HepG2 (cell line): ENCODE results near the gene PDXDC1.
"Not testable (repeated sequence)": the region's sequence is repeated elsewhere in the genome, so short reads cannot be mapped to it uniquely, and the experiment has no call there.

Source experiments
- ATF3 ChIP-seq: sonication (generic); formaldehyde crosslinking; IDR thresholded peaks from 2 replicates; pipeline ENCODE4 v1.4.0; 2020; ENCODE audit warnings: missing genetic modification reagents
- MLLT10 ChIP-seq: sonication (generic); formaldehyde crosslinking; IDR thresholded peaks from 2 replicates; pipeline ENCODE4 v1.4.0; 2020; ENCODE audit warnings: missing genetic modification reagents
- NR3C1 ChIP-seq: sonication (generic); formaldehyde crosslinking; IDR thresholded peaks from 2 replicates; pipeline ENCODE4 v1.4.0; 2020; ENCODE audit warnings: missing genetic modification reagents
- POLR2A ChIP-seq, 2 experiments: IDR thresholded peaks; 2 replicates each; pipeline ENCODE4 v1.6.1; 2011; ENCODE audit warnings: low read depth in 2 of 2, low read length in 2 of 2, mild to moderate bottlenecking in 1 of 2, moderate library complexity in 1 of 2; ENCODE audit not compliant: insufficient read depth in 1 of 2
- ZBTB40 ChIP-seq, 2 experiments: fragments of 450-650 bp in 1 of 2; sonication (generic) in 1 of 2; formaldehyde crosslinking in 1 of 2; IDR thresholded peaks; 2 replicates each; pipeline versions ENCODE4 v1.6.1 to v1.8.0; 2016 to 2022; ENCODE audit warnings: antibody characterized with exemption in 1 of 2, mild to moderate bottlenecking in 1 of 2, missing genetic modification reagents in 1 of 2
- ZNF136 ChIP-seq: sonication (generic); formaldehyde crosslinking; IDR thresholded peaks from 2 replicates; pipeline ENCODE4 v1.8.1; 2022; ENCODE audit warnings: low read depth, mild to moderate bottlenecking, moderate library complexity, missing genetic modification reagents
- ZNF775 ChIP-seq: sonication (generic); formaldehyde crosslinking; IDR thresholded peaks from 2 replicates; pipeline ENCODE4 v1.4.0; 2020; ENCODE audit warnings: missing genetic modification reagents, mild to moderate bottlenecking, moderate library complexity, borderline replicate concordance

- not testable (repeated sequence) for TF ChIP-seq ZNF775 (CRISPR knock-in tag); ZNF136 (CRISPR knock-in tag); MLLT10 (CRISPR knock-in tag); ATF3 (CRISPR knock-in tag); ZBTB40 (IDR thresholded peaks at IDR 0.05); ZBTB40 (CRISPR knock-in tag; IDR thresholded peaks at IDR 0.05); NR3C1 (CRISPR knock-in tag); POLR2A (IDR thresholded peaks at IDR 0.05; ENCODE audit: insufficient read depth in 1 of 2, low read depth in 2 of 2, low read length in 2 of 2)
These were observed 169.3 kb downstream of the PDXDC1 start for GRCh38 chr16:15144092-15144631.
